ENCODE results near the gene COL9A3.

The COL9A3 gene

GRCh38 chr20:62771396-62772102 is 45.3 kb upstream of the COL9A3 start:
- no peak overlapping the region for H3K27ac ChIP-seq (replicated peaks)
- H3K27me3 ChIP-seq (ENCODE audit: insufficient read depth, poor library complexity, severe bottlenecking), result no peaks in the 10 kb centered on the region
- H3K4me3 ChIP-seq (replicated peaks; ENCODE audit: insufficient read depth, low read length), result no peak overlapping the region
- TF ChIP-seq GABPA (IDR thresholded peaks at IDR 0.05; ENCODE audit: low read depth), result no peak
- no peak for TF ChIP-seq CTCF (IDR thresholded peaks at IDR 0.05; ENCODE audit: insufficient read depth, low read length)
- TF ChIP-seq, protein P1, sequence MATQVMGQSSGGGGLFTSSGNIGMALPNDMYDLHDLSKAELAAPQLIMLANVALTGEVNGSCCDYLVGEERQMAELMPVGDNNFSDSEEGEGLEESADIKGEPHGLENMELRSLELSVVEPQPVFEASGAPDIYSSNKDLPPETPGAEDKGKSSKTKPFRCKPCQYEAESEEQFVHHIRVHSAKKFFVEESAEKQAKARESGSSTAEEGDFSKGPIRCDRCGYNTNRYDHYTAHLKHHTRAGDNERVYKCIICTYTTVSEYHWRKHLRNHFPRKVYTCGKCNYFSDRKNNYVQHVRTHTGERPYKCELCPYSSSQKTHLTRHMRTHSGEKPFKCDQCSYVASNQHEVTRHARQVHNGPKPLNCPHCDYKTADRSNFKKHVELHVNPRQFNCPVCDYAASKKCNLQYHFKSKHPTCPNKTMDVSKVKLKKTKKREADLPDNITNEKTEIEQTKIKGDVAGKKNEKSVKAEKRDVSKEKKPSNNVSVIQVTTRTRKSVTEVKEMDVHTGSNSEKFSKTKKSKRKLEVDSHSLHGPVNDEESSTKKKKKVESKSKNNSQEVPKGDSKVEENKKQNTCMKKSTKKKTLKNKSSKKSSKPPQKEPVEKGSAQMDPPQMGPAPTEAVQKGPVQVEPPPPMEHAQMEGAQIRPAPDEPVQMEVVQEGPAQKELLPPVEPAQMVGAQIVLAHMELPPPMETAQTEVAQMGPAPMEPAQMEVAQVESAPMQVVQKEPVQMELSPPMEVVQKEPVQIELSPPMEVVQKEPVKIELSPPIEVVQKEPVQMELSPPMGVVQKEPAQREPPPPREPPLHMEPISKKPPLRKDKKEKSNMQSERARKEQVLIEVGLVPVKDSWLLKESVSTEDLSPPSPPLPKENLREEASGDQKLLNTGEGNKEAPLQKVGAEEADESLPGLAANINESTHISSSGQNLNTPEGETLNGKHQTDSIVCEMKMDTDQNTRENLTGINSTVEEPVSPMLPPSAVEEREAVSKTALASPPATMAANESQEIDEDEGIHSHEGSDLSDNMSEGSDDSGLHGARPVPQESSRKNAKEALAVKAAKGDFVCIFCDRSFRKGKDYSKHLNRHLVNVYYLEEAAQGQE (IDR thresholded peaks at IDR 0.05; ENCODE audit: insufficient replicate concordance, low read depth), result no peak
- TF ChIP-seq SPI1 (IDR thresholded peaks at IDR 0.05; ENCODE audit: borderline replicate concordance, low read depth), result no peak
- no peak for TF ChIP-seq POLR2AphosphoS5 (IDR thresholded peaks at IDR 0.05; ENCODE audit: low read depth)
- no peak for DNase-seq (ENCODE audit: low read depth in 1 of 2, low spot score in 1 of 2)

GRCh38 chr20:62772103-62772611 is 44.7 kb upstream of the COL9A3 start:
- H3K4me3 ChIP-seq (replicated peaks; ENCODE audit: insufficient read depth, low read length), result no peak overlapping the region
- TF ChIP-seq POLR2AphosphoS5 (IDR thresholded peaks at IDR 0.05; ENCODE audit: low read depth) (no peak), GABPA (IDR thresholded peaks at IDR 0.05; ENCODE audit: low read depth) (no peak), CTCF (IDR thresholded peaks at IDR 0.05; ENCODE audit: insufficient read depth, low read length) (no peak), SPI1 (IDR thresholded peaks at IDR 0.05; ENCODE audit: borderline replicate concordance, low read depth) (no peak)
- TF ChIP-seq, protein P1 (IDR thresholded peaks at IDR 0.05; ENCODE audit: insufficient replicate concordance, low read depth), result no peak
- no peak for DNase-seq (ENCODE audit: low read depth in 1 of 2, low spot score in 1 of 2)
- no peaks in the 10 kb centered on the region for H3K27me3 ChIP-seq (ENCODE audit: insufficient read depth, poor library complexity, severe bottlenecking)
- no peak overlapping the region for H3K27ac ChIP-seq (replicated peaks)

DNA sequence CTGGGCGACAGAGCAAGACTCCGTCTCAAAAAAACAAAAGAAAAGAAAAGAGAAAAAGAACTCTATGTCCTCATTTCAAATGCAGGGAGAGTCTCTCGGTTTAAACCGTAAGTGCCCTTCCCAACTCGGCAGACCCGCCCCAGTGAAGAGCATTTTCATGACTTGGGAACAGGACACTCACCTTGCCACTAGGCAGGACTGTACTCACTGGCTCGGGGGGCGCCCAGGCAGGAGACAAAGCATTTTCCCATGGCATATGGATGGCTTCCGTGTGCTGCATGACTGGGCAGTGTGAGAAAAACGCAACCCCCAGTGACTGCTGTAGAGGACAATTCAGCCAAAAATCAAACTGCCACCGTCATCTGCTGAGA is 44.2 kb upstream of the COL9A3 start:
- Histone ChIP-seq H3K4me3 (replicated peaks; ENCODE audit: insufficient read depth, low read length) (no peak overlapping the region), H3K27me3 (ENCODE audit: insufficient read depth, poor library complexity, severe bottlenecking) (no peaks in the 10 kb centered on the region), H3K27ac (replicated peaks) (no peak overlapping the region)
- DNase-seq (ENCODE audit: low read depth in 1 of 2, low spot score in 1 of 2), result no peak
- TF ChIP-seq POLR2AphosphoS5 (IDR thresholded peaks at IDR 0.05; ENCODE audit: low read depth) (no peak), GABPA (IDR thresholded peaks at IDR 0.05; ENCODE audit: low read depth) (no peak), SPI1 (IDR thresholded peaks at IDR 0.05; ENCODE audit: borderline replicate concordance, low read depth) (no peak), CTCF (IDR thresholded peaks at IDR 0.05; ENCODE audit: insufficient read depth, low read length) (no peak)
- TF ChIP-seq, protein P1 (IDR thresholded peaks at IDR 0.05; ENCODE audit: insufficient replicate concordance, low read depth), result no peak

All from HL-60 (cell line).